Fibroblast of lung (primary cell): ENCODE results near the gene SPAG7. TPM values are rescaled to one million over a fixed set of nuclear protein-coding genes. Genes with fewer than 3 reads are reported as not detected.

Experiments used
- DNase-seq, 2 donors: peaks; one replicate each; pipeline versions ENCODE4 v3.0.0 to v3.0.0-alpha.2; 2010; ENCODE audit warnings: low read depth in 2 of 2
- H2AFZ ChIP-seq: 2 replicates; pipeline ENCODE4 v1.5.1; 2012; ENCODE audit warnings: low read length, control low read depth, inconsistent platforms
- H3K27ac ChIP-seq: 2 replicates; pipeline ENCODE4 v1.5.1; 2011; ENCODE audit warnings: low read length, control low read depth; ENCODE audit not compliant: insufficient read depth
- H3K27me3 ChIP-seq: 2 replicates; pipeline ENCODE4 v1.5.1; 2011; ENCODE audit warnings: mild to moderate bottlenecking, low read length; ENCODE audit not compliant: control insufficient read depth, insufficient read depth
- H3K36me3 ChIP-seq: 2 replicates; pipeline ENCODE4 v1.5.1; 2011; ENCODE audit warnings: low read length; ENCODE audit not compliant: control insufficient read depth, insufficient read depth
- H3K4me1 ChIP-seq: 2 replicates; pipeline ENCODE4 v1.5.1; 2011; ENCODE audit warnings: low read length; ENCODE audit not compliant: control insufficient read depth, insufficient read depth; ENCODE audit errors: extremely low read depth
- H3K4me2 ChIP-seq: 2 replicates; pipeline ENCODE4 v1.5.1; 2011; ENCODE audit warnings: low read length, control low read depth; ENCODE audit not compliant: insufficient read depth; ENCODE audit errors: extremely low read depth
- H3K4me3 ChIP-seq, 4 experiments: fragments of 200-600 bp in 1 of 4; sonication (generic) in 1 of 4; replicated peaks in 1 of 4; 2 replicates each; pipeline ENCODE4 v1.5.1; 2011 to 2016; ENCODE audit warnings: low read length in 4 of 4, low read depth in 3 of 4, mild to moderate bottlenecking in 3 of 4, control low read depth in 2 of 4, inconsistent platforms in 1 of 4, mixed read lengths in 1 of 4; ENCODE audit not compliant: insufficient read depth in 1 of 4; ENCODE audit errors: control extremely low read depth in 1 of 4
- H3K79me2 ChIP-seq: 2 replicates; pipeline ENCODE4 v1.5.1; 2012; ENCODE audit warnings: mild to moderate bottlenecking, low read length, inconsistent platforms; ENCODE audit not compliant: control insufficient read depth, insufficient read depth
- H3K9ac ChIP-seq: 2 replicates; pipeline ENCODE4 v1.5.1; 2011; ENCODE audit warnings: mild to moderate bottlenecking, low read length, control low read depth; ENCODE audit not compliant: insufficient read depth
- H3K9me3 ChIP-seq: 2 replicates; pipeline ENCODE4 v1.5.1; 2012; ENCODE audit warnings: low read depth, low read length; ENCODE audit not compliant: control insufficient read depth, insufficient read depth
- H4K20me1 ChIP-seq: 2 replicates; pipeline ENCODE4 v1.5.1; 2011; ENCODE audit warnings: low read length; ENCODE audit not compliant: control insufficient read depth, insufficient read depth; ENCODE audit errors: extremely low read depth
- CTCF ChIP-seq, 2 donors: IDR thresholded peaks in 1 of 2; conservative IDR thresholded peaks in 1 of 2; 1 replicate in 1 of 2; 2 replicates in 1 of 2; pipeline ENCODE4 v1.5.1; 2011 to 2012; ENCODE audit warnings: low read length in 2 of 2, control low read depth in 1 of 2, inconsistent platforms in 1 of 2, low read depth in 1 of 2, mild to moderate bottlenecking in 1 of 2
- EZH2 ChIP-seq: IDR thresholded peaks from 2 replicates; pipeline ENCODE4 v1.5.1; 2012; ENCODE audit warnings: low read length, control low read depth, mild to moderate bottlenecking; ENCODE audit errors: missing control alignments
- polyA plus RNA-seq, 2 donors: library from polyadenylated mRNA; depleted of rRNA in 1 of 2; stranded (reverse) in 1 of 2; unstranded in 1 of 2; fragments of >200 nt; gene quantifications; 2 replicates each; pipeline ENCODE4 v1.2.1, GENCODE V29; 2011 to 2012; ENCODE audit warnings: missing spikeins in 1 of 2
- total RNA-seq: library from RNA; depleted of rRNA; stranded (reverse); fragments of >200 nt; gene quantifications from 2 replicates; pipeline ENCODE4 v1.2.1, GENCODE V29; 2014

SPAG7 gene
- total and polyA plus RNA-seq, 2 donors (not counting 1 experiment from before 2014, with no cell fraction given), result 62.8 to 83.0 TPM

GRCh38 chr17:4980644-4981216 is 13.1 kb upstream of the SPAG7 start:
- Histone ChIP-seq H4K20me1 (no peaks in the 10 kb centered on the region), H3K9ac (no peak overlapping the region), H3K9me3 (no peaks in the 10 kb centered on the region), H2AFZ (no peak overlapping the region), H3K36me3 (peaks cover 24% of the 10 kb centered on the region), H3K4me2 (no peak overlapping the region), H3K79me2 (no peaks in the 10 kb centered on the region), H3K4me3 (no peak overlapping the region), H3K27ac (no peak overlapping the region), H3K4me1 (no peaks in the 10 kb centered on the region), H3K27me3 (no peaks in the 10 kb centered on the region)
- TF ChIP-seq CTCF (conservative IDR thresholded peaks at IDR 0.05 in 1 of 2, IDR thresholded peaks at IDR 0.05 in 1 of 2; ENCODE audit: low read depth in 1 of 2, low read length in 2 of 2) (peak; percentile 63 to 75), EZH2 (no peak)
- peak; percentile 40 to 62 for DNase-seq

- no peaks in the 10 kb centered on the region for H3K9me3 ChIP-seq
- H3K4me2 ChIP-seq, result no peak overlapping the region
- H3K4me1 ChIP-seq, result no peaks in the 10 kb centered on the region
- no peaks in the 10 kb centered on the region for H3K79me2 ChIP-seq
- H4K20me1 ChIP-seq, result no peaks in the 10 kb centered on the region
- H3K27ac ChIP-seq, result no peak overlapping the region
- H2AFZ ChIP-seq, result no peak overlapping the region
- TF ChIP-seq CTCF (conservative IDR thresholded peaks at IDR 0.05 in 1 of 2, IDR thresholded peaks at IDR 0.05 in 1 of 2; ENCODE audit: low read depth in 1 of 2, low read length in 2 of 2), result no peak
- TF ChIP-seq EZH2, result no peak
- no peaks in the 10 kb centered on the region for H3K27me3 ChIP-seq
- no peak overlapping the region for H3K9ac ChIP-seq
- H3K36me3 ChIP-seq, result peaks cover 22% of the 10 kb centered on the region
- no peak overlapping the region for H3K4me3 ChIP-seq
- no peak for DNase-seq
These were observed 11.1 kb upstream of the SPAG7 start for GRCh38 chr17:4978726-4979125.

GRCh38 chr17:4974115-4974670 is 6.6 kb upstream of the SPAG7 start:
- Histone ChIP-seq H3K9ac (no peak overlapping the region), H4K20me1 (no peaks in the 10 kb centered on the region), H3K4me2 (no peak overlapping the region), H3K9me3 (no peaks in the 10 kb centered on the region), H3K79me2 (peaks cover 2% of the 10 kb centered on the region), H3K36me3 (peaks cover 24% of the 10 kb centered on the region), H3K27me3 (no peaks in the 10 kb centered on the region), H3K4me3 (no peak overlapping the region), H3K27ac (no peak overlapping the region), H3K4me1 (peaks cover 12% of the 10 kb centered on the region), H2AFZ (no peak overlapping the region)
- no peak for DNase-seq
- TF ChIP-seq CTCF (conservative IDR thresholded peaks at IDR 0.05 in 1 of 2, IDR thresholded peaks at IDR 0.05 in 1 of 2; ENCODE audit: low read depth in 1 of 2, low read length in 2 of 2) (no peak), EZH2 (no peak)
